ENCODE results near the gene SIRPA. TPM values are rescaled to one million over a fixed set of nuclear protein-coding genes. Genes with fewer than 3 reads are reported as not detected.

The SIRPA gene
- polyA plus RNA-seq, 1 donor (not counting 4 experiments of a cell fraction or from before 2014, with no cell fraction given): 23.7 TPM

GRCh38 chr20:1876975-1877608 lies 18.1 kb upstream of the SIRPA start:
- Histone ChIP-seq H3K79me2 (ENCODE audit: control insufficient read depth, insufficient read depth, low read length) (no peaks in the 10 kb centered on the region), H3K4me1 (ENCODE audit: control insufficient read depth, extremely low read depth, insufficient read depth, low read length) (peaks cover 13% of the 10 kb centered on the region), H3K4me3 (ENCODE audit: control insufficient read depth in 2 of 3, extremely low read depth in 1 of 3, insufficient read depth in 2 of 3, low read depth in 1 of 3, low read length in 3 of 3) (no peak overlapping the region), H3K27ac (ENCODE audit: control insufficient read depth, insufficient read depth, low read length) (no peak overlapping the region), H3K9me1 (ENCODE audit: control insufficient read depth, extremely low read depth, insufficient read depth, low read length) (peaks cover 4% of the 10 kb centered on the region), H4K20me1 (ENCODE audit: control insufficient read depth, extremely low read depth, insufficient read depth, low read length) (no peaks in the 10 kb centered on the region), H3K36me3 (ENCODE audit: control insufficient read depth in 2 of 2, extremely low read depth in 1 of 2, insufficient read depth in 2 of 2, low read length in 2 of 2) (no peaks in the 10 kb centered on the region), H3K4me2 (ENCODE audit: control insufficient read depth, extremely low read depth, insufficient read depth, low read depth, low read length) (no peak overlapping the region), H2AFZ (ENCODE audit: control insufficient read depth, low read length) (no peak overlapping the region), H3K27me3 (ENCODE audit: control insufficient read depth, extremely low read depth, insufficient read depth, low read length) (no peaks in the 10 kb centered on the region), H3K9me3 (ENCODE audit: control insufficient read depth, low read depth, low read length) (no peaks in the 10 kb centered on the region), H3K9ac (ENCODE audit: control insufficient read depth, extremely low read depth, insufficient read depth, low read length) (no peak overlapping the region)
- dilution Hi-C loops (cut with MboI; ENCODE audit: extremely low pct_ligation_motif_present, low sequenced_read_pairs): no loop called here
- FAIRE-seq: no peak
- TF ChIP-seq, protein P1, sequence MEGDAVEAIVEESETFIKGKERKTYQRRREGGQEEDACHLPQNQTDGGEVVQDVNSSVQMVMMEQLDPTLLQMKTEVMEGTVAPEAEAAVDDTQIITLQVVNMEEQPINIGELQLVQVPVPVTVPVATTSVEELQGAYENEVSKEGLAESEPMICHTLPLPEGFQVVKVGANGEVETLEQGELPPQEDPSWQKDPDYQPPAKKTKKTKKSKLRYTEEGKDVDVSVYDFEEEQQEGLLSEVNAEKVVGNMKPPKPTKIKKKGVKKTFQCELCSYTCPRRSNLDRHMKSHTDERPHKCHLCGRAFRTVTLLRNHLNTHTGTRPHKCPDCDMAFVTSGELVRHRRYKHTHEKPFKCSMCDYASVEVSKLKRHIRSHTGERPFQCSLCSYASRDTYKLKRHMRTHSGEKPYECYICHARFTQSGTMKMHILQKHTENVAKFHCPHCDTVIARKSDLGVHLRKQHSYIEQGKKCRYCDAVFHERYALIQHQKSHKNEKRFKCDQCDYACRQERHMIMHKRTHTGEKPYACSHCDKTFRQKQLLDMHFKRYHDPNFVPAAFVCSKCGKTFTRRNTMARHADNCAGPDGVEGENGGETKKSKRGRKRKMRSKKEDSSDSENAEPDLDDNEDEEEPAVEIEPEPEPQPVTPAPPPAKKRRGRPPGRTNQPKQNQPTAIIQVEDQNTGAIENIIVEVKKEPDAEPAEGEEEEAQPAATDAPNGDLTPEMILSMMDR (optimal IDR thresholded peaks at IDR 0.05 in 1 of 3, IDR thresholded peaks at IDR 0.05 in 1 of 3, conservative IDR thresholded peaks at IDR 0.05 in 1 of 3; ENCODE audit: extremely low read depth in 1 of 3, insufficient read depth in 2 of 3, low read length in 3 of 3): no peak
- TF ChIP-seq EZH2 (IDR thresholded peaks at IDR 0.05; ENCODE audit: low read length): no peak
- no peak for DNase-seq (ENCODE audit: low read depth, low spot score)

- H3K36me3 ChIP-seq (ENCODE audit: control insufficient read depth in 2 of 2, extremely low read depth in 1 of 2, insufficient read depth in 2 of 2, low read length in 2 of 2): no peaks in the 10 kb centered on the region
- no peak overlapping the region for H3K4me3 ChIP-seq (ENCODE audit: control insufficient read depth in 2 of 3, extremely low read depth in 1 of 3, insufficient read depth in 2 of 3, low read depth in 1 of 3, low read length in 3 of 3)
- H3K79me2 ChIP-seq (ENCODE audit: control insufficient read depth, insufficient read depth, low read length): no peaks in the 10 kb centered on the region
- FAIRE-seq: no peak
- H3K9ac ChIP-seq (ENCODE audit: control insufficient read depth, extremely low read depth, insufficient read depth, low read length): no peak overlapping the region
- no peaks in the 10 kb centered on the region for H3K9me3 ChIP-seq (ENCODE audit: control insufficient read depth, low read depth, low read length)
- no peak for DNase-seq (ENCODE audit: low read depth, low spot score)
- no peaks in the 10 kb centered on the region for H3K9me1 ChIP-seq (ENCODE audit: control insufficient read depth, extremely low read depth, insufficient read depth, low read length)
- no peak overlapping the region for H2AFZ ChIP-seq (ENCODE audit: control insufficient read depth, low read length)
- no peaks in the 10 kb centered on the region for H4K20me1 ChIP-seq (ENCODE audit: control insufficient read depth, extremely low read depth, insufficient read depth, low read length)
- no peak overlapping the region for H3K4me2 ChIP-seq (ENCODE audit: control insufficient read depth, extremely low read depth, insufficient read depth, low read depth, low read length)
- no peaks in the 10 kb centered on the region for H3K27me3 ChIP-seq (ENCODE audit: control insufficient read depth, extremely low read depth, insufficient read depth, low read length)
- TF ChIP-seq, protein P1 (optimal IDR thresholded peaks at IDR 0.05 in 1 of 3, IDR thresholded peaks at IDR 0.05 in 1 of 3, conservative IDR thresholded peaks at IDR 0.05 in 1 of 3; ENCODE audit: extremely low read depth in 1 of 3, insufficient read depth in 2 of 3, low read length in 3 of 3): no peak
- no peak for TF ChIP-seq EZH2 (IDR thresholded peaks at IDR 0.05; ENCODE audit: low read length)
- H3K4me1 ChIP-seq (ENCODE audit: control insufficient read depth, extremely low read depth, insufficient read depth, low read length): peaks cover 10% of the 10 kb centered on the region
- dilution Hi-C loops (cut with MboI; ENCODE audit: extremely low pct_ligation_motif_present, low sequenced_read_pairs): no loop called here
- H3K27ac ChIP-seq (ENCODE audit: control insufficient read depth, insufficient read depth, low read length): no peak overlapping the region
Measured at GRCh38 chr20:1877609-1878200, 17.5 kb upstream of the SIRPA start.
